Body of pancreas (tissue), 4 donors: ENCODE results near the gene RNF14. TPM values are rescaled to one million over a fixed set of nuclear protein-coding genes. Genes with fewer than 3 reads are reported as not detected.

Experiments used
- ATAC-seq: fragments of 150-250 bp; one replicate; pipeline ENCODE4 v1.9.1; 2016
- DNase-seq, 4 donors: peaks; one replicate each; pipeline ENCODE4 v3.0.0-alpha.2; 2019
- H3K27ac ChIP-seq, 4 donors: fragments of 200-600 bp; sonication (generic); 1 replicate in 3 of 4; 2 replicates in 1 of 4; pipeline versions ENCODE4 v1.5.1 to v1.6.1; 2016 to 2019; ENCODE audit warnings: mild to moderate bottlenecking in 1 of 4, mixed read lengths in 1 of 4, moderate library complexity in 1 of 4
- H3K27me3 ChIP-seq, 2 donors: fragments of 200-600 bp; sonication (generic); one replicate each; pipeline ENCODE4 v1.6.0; 2016; ENCODE audit warnings: mild to moderate bottlenecking in 1 of 2
- H3K36me3 ChIP-seq, 2 donors: fragments of 200-600 bp; sonication (generic); replicated peaks in 1 of 2; 2 replicates each; pipeline ENCODE4 v1.5.1; 2016; ENCODE audit warnings: low read depth in 2 of 2; ENCODE audit not compliant: insufficient read depth in 1 of 2
- H3K4me1 ChIP-seq: fragments of 200-600 bp; sonication (generic); one replicate; pipeline ENCODE4 v1.6.0; 2016
- H3K4me3 ChIP-seq, 2 donors: fragments of 200-600 bp; sonication (generic); 1 replicate in 1 of 2; 2 replicates in 1 of 2; pipeline ENCODE4 v1.5.1; 2016 to 2019
- H3K9me3 ChIP-seq, 3 donors: fragments of 200-600 bp; sonication (generic); 1 replicate in 2 of 3; 2 replicates in 1 of 3; pipeline ENCODE4 v1.5.1; 2016
- POLR2A ChIP-seq, 3 donors: fragments of 450-650 bp; IDR thresholded peaks; one replicate each; pipeline ENCODE4 v1.6.1; 2016; ENCODE audit warnings: antibody characterized with exemption in 3 of 3, mild to moderate bottlenecking in 2 of 3
- WGBS, 2 donors: methylation state at CpG; one replicate each; pipeline ENCODE4 v1.1.5; 2017; 5-methylcytosine and 5-hydroxymethylcytosine counted together
- intact Hi-C: fragments of 100-400 bp; cut with DNase I; formaldehyde crosslinking; loops from one replicate; pipeline ENCODE4 v1.15.1; 2023
- total RNA-seq, 2 donors: library from RNA; depleted of rRNA; stranded (reverse); fragments of >200 nt; gene quantifications; one replicate each; pipeline ENCODE4 v1.1.0, GENCODE V29; 2016
- TF ChIP-seq, protein P1 (sequence below), 7 experiments: fragments of 450-650 bp in 4 of 7; fragments of 200-600 bp in 3 of 7; sonication (generic) in 3 of 7; IDR thresholded peaks; one replicate each; pipeline ENCODE4 v1.5.1; 2016 to 2019; ENCODE audit warnings: antibody characterized with exemption in 7 of 7

Gene RNF14
- total RNA-seq, 2 donors from 2014 or later, result 29.3 to 44.2 TPM

DNA sequence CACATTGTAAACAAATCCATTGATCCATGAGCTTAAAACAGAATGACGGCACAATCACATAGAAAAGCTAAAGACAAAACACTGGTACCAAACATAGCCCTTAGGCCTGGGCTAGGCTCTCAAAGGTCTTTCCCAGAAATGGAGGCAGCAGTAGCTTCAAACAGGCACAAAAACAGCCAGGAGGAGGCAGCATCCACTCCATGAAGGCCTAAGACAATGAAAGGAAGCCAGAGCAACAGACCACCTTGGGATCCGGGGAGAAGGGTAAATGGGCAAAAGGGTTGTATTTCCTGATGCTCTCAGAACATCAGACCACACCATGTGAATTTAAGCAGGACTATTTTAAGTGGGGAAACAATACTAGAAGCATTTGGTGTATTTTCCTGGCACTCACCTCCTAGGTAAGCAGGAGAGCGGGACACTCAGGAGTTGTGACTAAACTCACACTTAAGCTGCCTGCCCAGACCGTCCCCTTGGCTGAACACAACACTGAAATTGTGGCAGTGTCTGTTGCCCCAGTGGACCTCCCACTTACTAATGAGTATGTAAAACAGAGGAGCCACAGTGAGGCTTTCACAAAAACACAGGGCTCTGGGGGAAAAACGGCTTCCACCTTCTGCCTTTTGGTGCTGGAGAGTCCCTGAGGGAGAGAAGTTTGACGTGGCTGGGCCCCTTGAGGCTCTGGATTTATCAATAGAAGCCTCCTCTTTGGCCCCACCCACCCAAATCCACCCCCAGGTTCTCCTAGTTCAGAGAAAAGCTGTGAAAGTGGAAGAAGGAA is 32.0 kb downstream of the RNF14 start:
- Histone ChIP-seq H3K27ac (no peak overlapping the region), H3K27me3 (no peaks in the 10 kb centered on the region), H3K9me3 (no peaks in the 10 kb centered on the region), H3K4me3 (no peak overlapping the region), H3K36me3 (peaks cover 0 to 11% of the 10 kb centered on the region in 2 donors), H3K4me1 (no peaks in the 10 kb centered on the region)
- intact Hi-C loops, result loop anchor here (10.0 kb wide), 1 partner anchor 144 kb away; no protein-coding TSS in a partner anchor
- 80 to 82% methylated on average over 6 of the region's 6 CpGs for WGBS, 2 donors
- no peak for TF ChIP-seq POLR2A (IDR thresholded peaks at IDR 0.05)
- TF ChIP-seq, protein P1, sequence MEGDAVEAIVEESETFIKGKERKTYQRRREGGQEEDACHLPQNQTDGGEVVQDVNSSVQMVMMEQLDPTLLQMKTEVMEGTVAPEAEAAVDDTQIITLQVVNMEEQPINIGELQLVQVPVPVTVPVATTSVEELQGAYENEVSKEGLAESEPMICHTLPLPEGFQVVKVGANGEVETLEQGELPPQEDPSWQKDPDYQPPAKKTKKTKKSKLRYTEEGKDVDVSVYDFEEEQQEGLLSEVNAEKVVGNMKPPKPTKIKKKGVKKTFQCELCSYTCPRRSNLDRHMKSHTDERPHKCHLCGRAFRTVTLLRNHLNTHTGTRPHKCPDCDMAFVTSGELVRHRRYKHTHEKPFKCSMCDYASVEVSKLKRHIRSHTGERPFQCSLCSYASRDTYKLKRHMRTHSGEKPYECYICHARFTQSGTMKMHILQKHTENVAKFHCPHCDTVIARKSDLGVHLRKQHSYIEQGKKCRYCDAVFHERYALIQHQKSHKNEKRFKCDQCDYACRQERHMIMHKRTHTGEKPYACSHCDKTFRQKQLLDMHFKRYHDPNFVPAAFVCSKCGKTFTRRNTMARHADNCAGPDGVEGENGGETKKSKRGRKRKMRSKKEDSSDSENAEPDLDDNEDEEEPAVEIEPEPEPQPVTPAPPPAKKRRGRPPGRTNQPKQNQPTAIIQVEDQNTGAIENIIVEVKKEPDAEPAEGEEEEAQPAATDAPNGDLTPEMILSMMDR (IDR thresholded peaks at IDR 0.05), result peak in 1 of 7 experiments; percentile 9
- no peak for DNase-seq
- no peak for ATAC-seq

DNA sequence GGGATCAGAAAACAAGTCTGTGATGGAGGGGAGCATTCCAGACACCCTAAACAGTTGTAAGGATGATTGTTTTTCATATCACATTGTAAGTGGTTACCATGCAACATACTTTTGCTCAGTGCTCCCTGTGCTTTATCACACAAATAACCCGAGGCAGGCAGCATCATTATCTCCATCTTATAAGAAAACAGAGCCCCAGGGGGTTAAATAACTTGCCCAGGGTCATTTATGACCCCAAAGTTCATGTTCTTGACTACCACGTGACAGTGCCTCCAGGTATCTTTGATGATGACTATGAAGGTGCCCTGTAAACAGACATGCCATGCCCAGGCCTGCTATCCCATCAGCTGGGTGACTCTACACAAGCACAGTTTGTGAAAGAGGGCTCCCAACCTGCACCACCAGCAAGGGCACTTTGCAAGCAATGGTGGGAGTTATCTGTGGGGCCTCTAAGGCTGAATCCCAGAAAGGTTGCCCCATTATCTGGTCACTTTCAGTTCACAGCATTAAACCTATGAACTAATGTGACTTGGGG is 34.4 kb downstream of the RNF14 start:
- intact Hi-C loops, result loop anchor here (10.0 kb wide), 1 partner anchor 141 kb away; no protein-coding TSS in a partner anchor
- H3K27me3 ChIP-seq, result no peaks in the 10 kb centered on the region
- no peak for ATAC-seq

DNA sequence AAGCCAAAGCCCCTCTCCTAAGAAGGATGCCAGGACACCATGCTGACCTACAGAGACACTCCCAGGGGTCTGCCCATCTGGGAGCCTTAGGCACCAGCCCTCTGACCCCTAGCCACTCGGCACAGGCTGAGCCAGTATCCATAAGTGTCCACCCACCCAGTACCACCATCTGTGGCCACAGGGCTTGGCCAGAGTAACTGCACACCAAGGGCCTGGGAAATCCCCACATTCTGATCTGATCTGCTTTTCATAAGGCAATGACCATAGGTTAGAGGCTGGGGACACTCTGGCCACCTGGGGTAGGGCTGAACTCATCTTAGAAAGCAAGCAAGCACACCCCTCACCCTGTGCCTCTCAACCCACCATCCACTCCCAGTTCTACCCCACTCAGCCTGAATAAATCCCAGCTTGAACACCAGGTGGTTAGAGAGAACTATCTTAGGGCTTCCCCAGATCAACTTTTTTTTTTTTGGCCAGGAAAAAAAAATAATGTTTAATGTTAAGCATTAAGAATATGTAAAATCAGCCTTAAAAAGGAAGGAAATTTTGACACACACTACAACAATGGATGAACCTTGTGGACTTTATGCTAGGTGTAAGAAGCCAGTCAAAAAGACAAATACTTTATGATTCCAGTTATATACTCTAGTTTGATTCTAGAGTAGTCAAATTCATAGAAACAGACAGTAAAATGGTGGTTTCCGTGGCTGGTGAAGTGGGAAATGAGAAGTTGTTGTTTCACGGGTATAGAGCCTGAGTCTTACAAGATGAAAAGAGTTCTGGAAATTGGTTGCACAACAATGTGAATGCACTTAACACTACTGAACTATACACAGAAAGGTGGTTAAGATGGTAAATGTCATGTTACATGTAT is 37.7 kb downstream of the RNF14 start:
- no peak for TF ChIP-seq POLR2A (IDR thresholded peaks at IDR 0.05)
- TF ChIP-seq, protein P1 (IDR thresholded peaks at IDR 0.05), result no peak
- ATAC-seq (no peak), DNase-seq (no peak)
- Histone ChIP-seq H3K27ac (no peak overlapping the region), H3K27me3 (no peaks in the 10 kb centered on the region), H3K9me3 (no peaks in the 10 kb centered on the region), H3K36me3 (peaks cover 0 to 11% of the 10 kb centered on the region in 2 donors), H3K4me1 (peaks cover under 1% of the 10 kb centered on the region), H3K4me3 (no peak overlapping the region)
- intact Hi-C loops, result loop anchor here (10.0 kb wide), 1 partner anchor 138 kb away; no protein-coding TSS in a partner anchor
- 69 to 81% methylated on average over 2 to 3 of the region's 3 CpGs for WGBS, 2 donors

More for the DNA sequence above, 34.4 kb downstream of the RNF14 start:
- Histone ChIP-seq H3K4me1 (no peaks in the 10 kb centered on the region), H3K27ac (no peak overlapping the region), H3K9me3 (no peaks in the 10 kb centered on the region), H3K36me3 (peaks cover 0 to 11% of the 10 kb centered on the region in 2 donors), H3K4me3 (no peak overlapping the region)
- no peak for DNase-seq
- WGBS, 2 donors, result 47 to 58% methylated on average over 2 of the region's 2 CpGs
- TF ChIP-seq POLR2A (IDR thresholded peaks at IDR 0.05), result no peak
- TF ChIP-seq, protein P1 (IDR thresholded peaks at IDR 0.05), result no peak

DNA sequence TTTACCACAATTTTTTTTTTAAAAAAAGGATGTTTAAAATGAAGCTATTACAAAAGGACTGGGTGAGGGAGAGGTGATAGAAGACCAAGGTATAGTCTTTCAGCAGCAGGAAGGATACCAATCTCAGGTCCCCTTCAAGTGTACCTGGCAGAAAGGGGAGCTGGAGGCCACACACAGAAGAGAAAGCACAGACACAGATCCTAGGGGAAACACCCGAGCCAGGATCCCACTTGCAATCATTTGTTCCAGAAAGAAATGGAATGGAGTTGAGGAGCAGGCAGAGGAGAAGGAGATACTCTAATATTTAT is 38.3 kb downstream of the RNF14 start:
- TF ChIP-seq, protein P1 (IDR thresholded peaks at IDR 0.05), result no peak
- TF ChIP-seq POLR2A (IDR thresholded peaks at IDR 0.05), result no peak
- intact Hi-C loops, result loop anchor here (10.0 kb wide), 1 partner anchor 138 kb away; no protein-coding TSS in a partner anchor
- Histone ChIP-seq H3K36me3 (peaks cover 0 to 10% of the 10 kb centered on the region in 2 donors), H3K27me3 (no peaks in the 10 kb centered on the region), H3K4me3 (no peak overlapping the region), H3K27ac (no peak overlapping the region), H3K4me1 (peaks cover 6% of the 10 kb centered on the region), H3K9me3 (no peaks in the 10 kb centered on the region)
- ATAC-seq (no peak), DNase-seq (no peak)
- WGBS, 2 donors, result 73 to 79% methylated on average over 1 of the region's 1 CpG
